Neutrophil (primary cell): ENCODE measurements around the gene THOC2.

Experiments
- H3K27ac ChIP-seq: fragments of 200-600 bp; sonication (generic); 2 replicates; pipeline ENCODE4 v1.5.1; 2016; ENCODE audit warnings: mild to moderate bottlenecking, moderate library complexity
- H3K27me3 ChIP-seq: fragments of 200-600 bp; sonication (generic); 2 replicates; pipeline ENCODE4 v1.6.0; 2016; ENCODE audit warnings: mild to moderate bottlenecking
- H3K36me3 ChIP-seq: fragments of 200-600 bp; sonication (generic); 2 replicates; pipeline ENCODE4 v1.5.1; 2017
- H3K4me1 ChIP-seq, 2 experiments: fragments of 200-600 bp in 1 of 2; sonication (generic) in 1 of 2; 1 replicate in 1 of 2; 2 replicates in 1 of 2; pipeline versions ENCODE4 v1.5.1 to v1.6.1; 2013 to 2016; ENCODE audit warnings: low read depth in 1 of 2, low read length in 1 of 2, mild to moderate bottlenecking in 1 of 2, moderate library complexity in 1 of 2; ENCODE audit not compliant: control insufficient read depth in 1 of 2, insufficient read depth in 1 of 2
- H3K4me3 ChIP-seq, 2 experiments: fragments of 200-600 bp in 1 of 2; sonication (generic) in 1 of 2; 1 replicate in 1 of 2; 2 replicates in 1 of 2; pipeline ENCODE4 v1.5.1; 2013 to 2016; ENCODE audit warnings: low read depth in 1 of 2, low read length in 1 of 2, mild to moderate bottlenecking in 1 of 2, moderate library complexity in 1 of 2
- H3K9me3 ChIP-seq: fragments of 200-600 bp; sonication (generic); 2 replicates; pipeline ENCODE4 v1.5.1; 2016
- TF ChIP-seq, protein P1 (sequence below): fragments of 200-600 bp; sonication (generic); IDR thresholded peaks from 2 replicates; pipeline ENCODE4 v1.5.1; 2016; ENCODE audit warnings: antibody characterized with exemption

Gene THOC2

DNA sequence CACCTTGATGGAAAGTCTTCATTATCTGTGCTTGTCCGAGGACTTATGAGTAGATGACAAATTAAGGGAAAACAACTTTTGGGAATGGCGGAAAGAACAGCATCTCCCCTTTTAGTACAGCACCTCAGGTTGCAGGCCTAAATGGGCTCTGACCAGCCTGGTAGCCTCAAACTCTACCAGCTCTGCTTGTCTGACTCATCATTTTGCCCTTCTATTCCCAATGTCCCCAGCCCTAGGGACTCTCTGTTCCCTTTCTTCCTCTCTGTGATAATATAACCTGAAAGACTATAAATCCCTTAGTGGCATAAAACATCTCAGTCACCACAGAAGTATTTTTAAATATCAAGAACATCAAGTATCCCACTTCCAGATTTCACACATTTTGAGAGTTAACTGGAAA, 121.9 kb downstream of the THOC2 start:
- no peaks in the 10 kb centered on the region for H3K27me3 ChIP-seq
- no peaks in the 10 kb centered on the region for H3K9me3 ChIP-seq
- TF ChIP-seq, protein P1, sequence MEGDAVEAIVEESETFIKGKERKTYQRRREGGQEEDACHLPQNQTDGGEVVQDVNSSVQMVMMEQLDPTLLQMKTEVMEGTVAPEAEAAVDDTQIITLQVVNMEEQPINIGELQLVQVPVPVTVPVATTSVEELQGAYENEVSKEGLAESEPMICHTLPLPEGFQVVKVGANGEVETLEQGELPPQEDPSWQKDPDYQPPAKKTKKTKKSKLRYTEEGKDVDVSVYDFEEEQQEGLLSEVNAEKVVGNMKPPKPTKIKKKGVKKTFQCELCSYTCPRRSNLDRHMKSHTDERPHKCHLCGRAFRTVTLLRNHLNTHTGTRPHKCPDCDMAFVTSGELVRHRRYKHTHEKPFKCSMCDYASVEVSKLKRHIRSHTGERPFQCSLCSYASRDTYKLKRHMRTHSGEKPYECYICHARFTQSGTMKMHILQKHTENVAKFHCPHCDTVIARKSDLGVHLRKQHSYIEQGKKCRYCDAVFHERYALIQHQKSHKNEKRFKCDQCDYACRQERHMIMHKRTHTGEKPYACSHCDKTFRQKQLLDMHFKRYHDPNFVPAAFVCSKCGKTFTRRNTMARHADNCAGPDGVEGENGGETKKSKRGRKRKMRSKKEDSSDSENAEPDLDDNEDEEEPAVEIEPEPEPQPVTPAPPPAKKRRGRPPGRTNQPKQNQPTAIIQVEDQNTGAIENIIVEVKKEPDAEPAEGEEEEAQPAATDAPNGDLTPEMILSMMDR: no peak
- H3K27ac ChIP-seq: no peak overlapping the region
- H3K36me3 ChIP-seq: no peaks in the 10 kb centered on the region
- H3K4me1 ChIP-seq: no peaks in the 10 kb centered on the region
- H3K4me3 ChIP-seq: no peak overlapping the region

DNA sequence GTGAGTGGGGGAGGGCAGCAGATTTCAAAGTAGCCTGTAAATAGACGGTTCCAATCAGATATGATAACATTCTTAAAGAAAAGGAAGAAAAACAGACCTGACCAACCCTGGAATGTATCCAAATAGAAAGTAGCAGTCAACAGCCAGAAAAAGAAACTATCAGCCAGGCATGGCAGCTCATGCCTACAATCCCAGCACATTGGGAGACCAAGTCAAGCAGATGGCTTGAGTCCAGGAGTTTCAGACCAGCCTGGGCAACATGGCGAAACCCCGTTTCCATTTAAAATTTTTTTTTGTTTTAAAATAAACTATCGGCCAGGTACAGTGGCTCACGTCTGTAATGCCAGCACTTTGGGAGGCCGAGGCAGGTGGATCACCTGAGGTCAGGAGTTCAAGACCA, 125.0 kb downstream of the THOC2 start:
- H3K4me3 ChIP-seq: no peak overlapping the region
- no peaks in the 10 kb centered on the region for H3K9me3 ChIP-seq
- no peaks in the 10 kb centered on the region for H3K4me1 ChIP-seq
- TF ChIP-seq, protein P1: no peak
- no peak overlapping the region for H3K27ac ChIP-seq
- H3K36me3 ChIP-seq: peaks cover 7% of the 10 kb centered on the region
- no peaks in the 10 kb centered on the region for H3K27me3 ChIP-seq

DNA sequence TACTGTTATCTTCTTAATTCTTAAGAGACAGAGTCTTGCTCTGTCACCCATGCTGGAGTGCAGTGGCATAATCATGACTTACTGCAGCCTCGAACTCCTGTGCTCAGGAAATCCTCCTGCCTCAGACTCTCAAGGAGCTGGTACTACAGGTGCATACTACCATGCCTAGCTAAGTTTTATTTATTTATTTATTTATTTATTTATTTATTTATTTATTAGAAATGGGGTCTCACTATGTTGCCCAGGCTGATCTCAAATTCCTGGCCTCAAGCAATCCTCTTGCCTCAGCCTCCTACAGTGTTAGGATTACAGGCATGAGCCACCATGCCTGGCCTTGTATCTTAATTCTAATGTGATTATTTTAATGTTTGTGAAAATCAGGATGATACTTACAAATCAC, 125.6 kb downstream of the THOC2 start:
- Histone ChIP-seq H3K27ac (no peak overlapping the region), H3K27me3 (no peaks in the 10 kb centered on the region), H3K4me3 (no peak overlapping the region), H3K9me3 (no peaks in the 10 kb centered on the region), H3K36me3 (peaks cover 12% of the 10 kb centered on the region), H3K4me1 (no peaks in the 10 kb centered on the region)
- TF ChIP-seq, protein P1: no peak

DNA sequence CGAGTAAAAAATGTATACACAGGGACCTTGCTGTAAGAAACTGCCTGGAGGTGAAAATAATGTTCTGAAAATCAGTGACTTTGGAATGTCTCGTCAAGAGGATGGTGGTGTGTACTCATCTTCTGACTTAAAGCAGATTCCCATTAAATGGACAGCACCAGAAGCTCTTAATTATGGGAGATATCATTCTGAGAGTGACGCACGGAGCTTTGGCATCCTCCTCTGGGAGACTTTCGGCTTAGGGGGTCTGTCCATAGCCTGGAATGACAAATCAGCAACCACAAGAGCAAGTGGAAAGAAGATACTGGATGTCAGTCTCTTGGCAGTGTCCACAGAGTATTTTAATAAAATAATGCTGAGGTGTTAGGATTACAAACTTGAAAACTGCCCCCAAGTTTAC, 129.4 kb downstream of the THOC2 start:
- Histone ChIP-seq H3K27ac (no peak overlapping the region), H3K4me3 (no peak overlapping the region), H3K9me3 (no peaks in the 10 kb centered on the region), H3K4me1 (no peaks in the 10 kb centered on the region), H3K27me3 (no peaks in the 10 kb centered on the region), H3K36me3 (peaks cover 17% of the 10 kb centered on the region)
- TF ChIP-seq, protein P1: no peak

- Histone ChIP-seq H3K4me3 (no peak overlapping the region), H3K4me1 (no peaks in the 10 kb centered on the region), H3K36me3 (peaks cover 17% of the 10 kb centered on the region), H3K9me3 (no peaks in the 10 kb centered on the region), H3K27ac (no peak overlapping the region), H3K27me3 (no peaks in the 10 kb centered on the region)
- TF ChIP-seq, protein P1: no peak
These were observed 131.4 kb downstream of the THOC2 start for GRCh38 chrX:123601437-123601836.

- H3K4me1 ChIP-seq: no peaks in the 10 kb centered on the region
- H3K9me3 ChIP-seq: no peaks in the 10 kb centered on the region
- no peaks in the 10 kb centered on the region for H3K27me3 ChIP-seq
- TF ChIP-seq, protein P1: no peak
- peaks cover 17% of the 10 kb centered on the region for H3K36me3 ChIP-seq
- H3K27ac ChIP-seq: no peak overlapping the region
- no peak overlapping the region for H3K4me3 ChIP-seq
These were observed 132.7 kb downstream of the THOC2 start for GRCh38 chrX:123600181-123600580.
